Measurements from ENCODE around the gene ABTB2. TPM values are rescaled to one million over a fixed set of nuclear protein-coding genes. Genes with fewer than 3 reads are reported as not detected.
A peak's percentile ranks its signal among the peaks of the same experiment; 100 is the strongest.

ABTB2 gene
- total RNA-seq, 1 donor from 2014 or later = 73.0 TPM

DNA sequence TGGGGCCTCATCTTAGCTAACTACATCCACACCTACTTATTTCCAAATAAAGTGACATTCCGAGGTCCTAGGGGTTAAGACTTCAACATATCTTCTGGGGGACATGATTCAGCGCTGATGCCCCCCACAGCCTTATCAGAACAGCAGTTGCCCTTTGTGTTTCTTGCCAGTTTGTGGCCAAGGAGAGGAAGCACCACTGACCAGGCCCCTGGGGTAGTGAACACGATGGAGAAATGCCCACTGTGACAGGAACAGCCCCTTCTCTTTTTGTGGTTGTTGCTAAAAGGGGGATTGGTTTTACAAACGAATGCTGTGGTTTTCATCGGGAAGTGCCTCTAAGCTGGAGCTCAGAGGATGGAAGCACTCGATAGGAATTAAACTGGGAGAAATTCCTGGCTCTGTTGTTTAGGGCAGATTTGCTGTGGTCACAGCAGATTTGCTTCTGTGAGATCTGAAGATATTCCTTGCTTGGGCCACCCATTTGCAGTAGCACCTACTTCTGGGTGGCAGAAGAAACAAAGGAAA, 88.8 kb downstream of the ABTB2 start:
- H3K27me3 Mint-ChIP-seq = no peaks in the 10 kb centered on the region
- peaks cover 10% of the 10 kb centered on the region for H3K4me1 Mint-ChIP-seq
- no peak overlapping the region for H3K27ac Mint-ChIP-seq
- no peak overlapping the region for H3K4me3 Mint-ChIP-seq
- no peaks in the 10 kb centered on the region for H3K36me3 Mint-ChIP-seq (ENCODE audit: low read depth)
- ChIA-PET CTCF (no interaction called here), POLR2A (interaction anchor here (0.5 kb wide), 1 partner anchor 120 kb away, joined by 3 read pairs; no protein-coding TSS in a partner anchor)
- ATAC-seq (ENCODE audit: low read depth) (no peak), DNase-seq (no peak)
- intact Hi-C loops (cut with micrococcal nuclease) = no loop called here
- H3K9me3 Mint-ChIP-seq = no peaks in the 10 kb centered on the region
- TF ChIP-seq CTCF (IDR thresholded peaks at IDR 0.05) = no peak

- Mint-ChIP-seq H3K4me3 (no peak overlapping the region), H3K27ac (no peak overlapping the region), H3K9me3 (no peaks in the 10 kb centered on the region), H3K36me3 (ENCODE audit: low read depth) (no peaks in the 10 kb centered on the region), H3K4me1 (peaks cover 10% of the 10 kb centered on the region), H3K27me3 (no peaks in the 10 kb centered on the region)
- ChIA-PET CTCF (no interaction called here), POLR2A (no interaction called here)
- no peak for ATAC-seq (ENCODE audit: low read depth)
- intact Hi-C loops (cut with micrococcal nuclease) = no loop called here
- no peak for DNase-seq
- no peak for TF ChIP-seq CTCF (IDR thresholded peaks at IDR 0.05)
Observed at GRCh38 chr11:34267417-34267816, 90.4 kb downstream of the ABTB2 start.

GRCh38 chr11:34267013-34267412, 90.8 kb downstream of the ABTB2 start:
- no peak for TF ChIP-seq CTCF (IDR thresholded peaks at IDR 0.05)
- ATAC-seq (ENCODE audit: low read depth) = no peak
- DNase-seq = no peak
- ChIA-PET POLR2A (interaction anchor here (0.7 to 0.8 kb wide), 2 partner anchors 91 to 96 kb away, joined by 4 read pairs; partner anchors contain the start of gene ABTB2), CTCF (no interaction called here)
- Mint-ChIP-seq H3K4me1 (peaks cover 10% of the 10 kb centered on the region), H3K9me3 (no peaks in the 10 kb centered on the region), H3K27ac (no peak overlapping the region), H3K36me3 (ENCODE audit: low read depth) (no peaks in the 10 kb centered on the region), H3K27me3 (no peaks in the 10 kb centered on the region), H3K4me3 (no peak overlapping the region)
- intact Hi-C loops (cut with micrococcal nuclease) = no loop called here

- Mint-ChIP-seq H3K4me3 (no peak overlapping the region), H3K27ac (peak overlapping the region; percentile 2), H3K9me3 (no peaks in the 10 kb centered on the region), H3K27me3 (no peaks in the 10 kb centered on the region), H3K4me1 (peaks cover 10% of the 10 kb centered on the region), H3K36me3 (ENCODE audit: low read depth) (no peaks in the 10 kb centered on the region)
- ATAC-seq (ENCODE audit: low read depth) (peak; percentile 34), DNase-seq (no peak)
- intact Hi-C loops (cut with micrococcal nuclease) = no loop called here
- no peak for TF ChIP-seq CTCF (IDR thresholded peaks at IDR 0.05)
- POLR2A ChIA-PET = interaction anchor here (0.7 to 0.8 kb wide), 3 partner anchors 34 to 95 kb away, joined by 4 read pairs; partner anchors contain the start of gene ABTB2
- CTCF ChIA-PET = no interaction called here
Observed at GRCh38 chr11:34266090-34266912, 91.5 kb downstream of the ABTB2 start.

DNA sequence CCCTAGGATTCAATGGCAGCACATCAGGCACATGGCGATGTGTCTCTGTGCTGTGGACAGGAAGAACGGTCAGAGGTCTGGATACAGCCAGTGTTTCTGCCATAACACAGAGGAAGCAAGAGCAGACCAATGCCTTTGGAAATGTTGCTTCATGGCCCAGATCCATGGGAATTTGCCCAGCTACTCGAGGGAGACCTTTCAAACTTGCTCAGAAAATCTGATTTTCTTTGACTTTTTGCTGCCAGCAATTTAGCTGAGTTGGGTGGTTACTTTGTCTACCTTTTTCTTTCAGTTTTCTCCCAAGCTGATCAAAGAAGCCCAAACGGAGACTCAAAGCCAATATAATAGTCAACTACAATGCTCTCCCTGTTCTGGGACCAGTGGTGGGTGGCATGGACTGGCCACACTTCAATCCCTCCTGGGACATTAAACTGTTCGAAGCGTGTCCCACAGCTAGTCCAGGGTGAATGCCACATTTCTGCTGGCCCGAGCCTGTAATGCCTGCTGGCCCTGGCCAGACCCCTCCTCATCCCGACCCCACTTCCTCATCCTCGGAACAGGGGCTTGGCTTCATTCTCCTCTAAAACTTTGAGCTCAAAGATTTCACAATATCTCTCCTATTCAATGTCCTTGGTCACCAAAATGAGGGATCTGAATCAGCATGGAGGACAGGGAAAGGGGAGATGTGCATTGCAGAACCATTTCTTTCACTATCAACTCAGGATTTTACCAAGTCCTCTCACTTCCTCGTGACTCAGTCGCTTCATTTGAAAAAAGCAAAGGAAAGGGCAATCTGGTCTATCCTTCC, 93.3 kb downstream of the ABTB2 start:
- ATAC-seq (ENCODE audit: low read depth) (no peak), DNase-seq (no peak)
- intact Hi-C loops (cut with micrococcal nuclease) = no loop called here
- H3K9me3 Mint-ChIP-seq = no peaks in the 10 kb centered on the region
- H3K4me3 Mint-ChIP-seq = no peak overlapping the region
- POLR2A ChIA-PET = no interaction called here
- peaks cover 10% of the 10 kb centered on the region for H3K4me1 Mint-ChIP-seq
- no peaks in the 10 kb centered on the region for H3K36me3 Mint-ChIP-seq (ENCODE audit: low read depth)
- no peaks in the 10 kb centered on the region for H3K27me3 Mint-ChIP-seq
- no peak overlapping the region for H3K27ac Mint-ChIP-seq
- CTCF ChIA-PET = no interaction called here
- no peak for TF ChIP-seq CTCF (IDR thresholded peaks at IDR 0.05)

Measured in activated B cell treated with CpG ODN at 0.5 μM for 24 hours (primary cell).